GM19351 (cell line): ENCODE results near the gene PTPRD.

ENCODE experiments used
- ATAC-seq: cut with Tn5 transposase; IDR thresholded peaks from one replicate; pipeline ENCODE4 v1.9.1; 2021; ENCODE audit warnings: mild to moderate bottlenecking, moderate library complexity; ENCODE audit not compliant: unreplicated experiment

Gene PTPRD

DNA sequence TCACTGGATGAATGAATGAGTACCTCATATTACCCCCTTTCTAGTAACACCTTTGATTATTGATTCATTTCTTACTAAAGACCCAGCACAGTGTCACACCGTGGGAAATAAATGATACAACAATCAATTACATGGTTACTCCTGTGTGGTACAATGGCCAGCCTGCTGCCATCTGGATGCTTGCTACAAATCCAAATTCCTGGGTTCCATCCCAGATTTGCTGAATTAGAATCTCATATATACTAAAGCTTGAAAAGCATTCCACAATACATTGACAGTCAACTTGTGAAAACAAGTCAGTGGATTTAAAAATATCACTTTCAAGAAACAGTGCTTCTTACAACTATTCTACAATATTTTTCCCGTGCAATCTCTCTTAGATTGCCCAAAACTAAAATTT lies 989.3 kb downstream of the PTPRD start:
- no peak for ATAC-seq

- no peak for ATAC-seq
Measured at GRCh38 chr9:9621355-9621940, 991.4 kb downstream of the PTPRD start.

- no peak for ATAC-seq
Measured at GRCh38 chr9:9620736-9621135, 992.1 kb downstream of the PTPRD start.

GRCh38 chr9:9615086-9615485 lies 997.7 kb downstream of the PTPRD start:
- ATAC-seq = no peak

GRCh38 chr9:9614607-9615006 lies 998.2 kb downstream of the PTPRD start:
- ATAC-seq = no peak

- ATAC-seq = peak; percentile 44
Measured at GRCh38 chr9:9612755-9613154, 1000.0 kb downstream of the PTPRD start.

GRCh38 chr9:9612270-9612669 lies 1000.5 kb downstream of the PTPRD start:
- peak; percentile 63 for ATAC-seq

DNA sequence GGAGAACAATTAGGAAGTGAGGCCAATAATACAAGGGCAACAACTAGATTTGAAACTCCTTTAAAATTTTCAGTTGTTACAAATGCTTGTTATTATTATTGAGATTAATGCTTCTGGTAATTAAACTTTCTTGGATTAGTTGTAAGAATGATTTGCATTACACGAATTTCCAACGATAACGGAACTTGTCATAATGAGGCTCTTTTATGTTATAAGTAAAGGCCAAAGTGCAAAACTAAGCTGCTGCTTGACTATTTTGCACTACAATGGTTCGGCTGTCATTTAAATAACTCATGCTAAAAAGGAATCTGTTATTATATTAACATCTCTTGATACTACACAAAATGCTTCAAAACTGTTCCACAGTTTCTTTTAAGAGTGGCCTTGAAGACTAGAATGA lies 1007.1 kb downstream of the PTPRD start:
- ATAC-seq = no peak

GRCh38 chr9:9603345-9603744 lies 1009.5 kb downstream of the PTPRD start:
- no peak for ATAC-seq

- ATAC-seq = no peak
Measured at GRCh38 chr9:9598723-9599122, 1014.1 kb downstream of the PTPRD start.

GRCh38 chr9:9592104-9592503 lies 1020.7 kb downstream of the PTPRD start:
- no peak for ATAC-seq

- ATAC-seq = no peak
Measured at GRCh38 chr9:9585920-9586319, 1026.9 kb downstream of the PTPRD start.

DNA sequence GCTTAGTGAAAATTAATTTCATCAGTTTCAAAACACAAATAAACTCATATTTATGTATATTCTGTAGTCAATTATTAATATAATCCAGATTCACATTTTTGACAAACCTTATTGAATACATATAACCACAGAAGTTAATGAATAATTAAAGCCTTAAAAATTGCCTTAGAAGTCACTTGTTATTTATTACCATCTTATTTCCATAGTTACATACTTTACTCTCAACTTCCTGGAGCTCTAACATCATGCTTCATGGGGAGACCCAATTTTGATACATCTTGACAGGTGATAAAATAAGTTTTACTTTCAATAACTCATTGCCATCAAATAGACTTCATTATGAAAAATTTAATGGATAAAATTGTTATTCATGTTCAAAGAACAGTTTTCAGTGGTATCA lies 1038.7 kb downstream of the PTPRD start:
- no peak for ATAC-seq

GRCh38 chr9:9565700-9566099 lies 1047.1 kb downstream of the PTPRD start:
- no peak for ATAC-seq

GRCh38 chr9:9563817-9564216 lies 1049.0 kb downstream of the PTPRD start:
- no peak for ATAC-seq

DNA sequence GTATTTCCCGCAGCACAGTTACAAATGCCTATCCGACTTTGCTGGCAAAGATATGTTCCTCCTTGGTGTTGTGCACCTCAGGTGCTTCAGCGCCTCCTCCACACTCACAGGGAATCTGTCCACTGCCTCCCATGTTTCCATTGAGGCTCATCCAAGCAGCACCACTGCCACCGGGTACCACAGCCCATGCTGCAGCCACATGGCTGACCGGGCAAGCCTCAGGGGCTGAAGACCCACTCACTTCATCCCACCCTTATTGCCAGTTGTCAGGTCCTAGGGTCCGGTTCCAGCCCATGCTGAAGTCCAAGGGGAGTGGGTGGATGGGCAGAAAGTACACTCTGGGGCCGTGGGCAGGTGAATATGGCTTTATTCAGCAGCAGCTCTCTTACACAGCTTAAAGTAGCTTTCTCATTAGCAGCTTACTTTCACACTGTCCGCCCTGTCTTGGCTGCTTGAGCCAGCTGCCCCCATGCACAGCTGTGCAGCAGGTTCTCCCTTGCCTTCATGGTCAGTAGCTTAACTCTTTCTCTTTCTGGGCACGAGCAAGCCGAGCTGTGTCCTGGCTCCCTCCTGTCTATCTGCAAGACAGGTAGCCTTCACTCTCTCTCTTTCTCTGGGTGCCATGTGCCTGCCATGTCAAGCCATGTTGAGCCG lies 1052.3 kb downstream of the PTPRD start:
- ATAC-seq = no peak

- no peak for ATAC-seq
Measured at GRCh38 chr9:9558907-9559306, 1053.9 kb downstream of the PTPRD start.

DNA sequence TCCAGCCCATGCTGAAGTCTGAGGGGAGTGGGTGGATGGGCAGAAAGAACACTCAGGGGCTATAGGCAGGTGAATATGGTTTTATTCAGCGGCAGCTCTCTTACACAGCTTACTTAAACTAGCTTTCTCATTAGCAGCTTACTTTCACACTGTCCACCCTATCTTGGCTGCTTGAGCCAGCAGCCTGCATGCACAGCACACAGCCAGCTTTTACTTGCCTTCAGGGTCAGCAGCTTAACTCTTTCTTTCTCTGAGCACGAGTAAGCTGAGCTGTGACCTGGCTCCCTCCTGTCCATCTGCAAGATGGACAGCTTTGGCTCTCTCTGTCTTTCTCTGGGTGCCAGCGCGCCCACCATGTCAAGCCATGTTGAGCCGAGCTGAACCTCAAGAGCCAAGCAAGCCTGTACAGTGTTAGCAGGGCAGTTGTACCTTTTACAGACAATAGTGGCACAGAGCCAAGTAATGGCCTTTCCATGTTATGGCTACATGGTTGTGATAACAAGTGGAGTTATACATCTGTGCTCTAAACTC lies 1054.9 kb downstream of the PTPRD start:
- no peak for ATAC-seq

GRCh38 chr9:9556865-9557803 lies 1055.7 kb downstream of the PTPRD start:
- no peak for ATAC-seq

GRCh38 chr9:9552665-9553064 lies 1060.1 kb downstream of the PTPRD start:
- no peak for ATAC-seq

- ATAC-seq = no peak
Measured at GRCh38 chr9:9538766-9539165, 1074.0 kb downstream of the PTPRD start.

GRCh38 chr9:9538356-9538755 lies 1074.4 kb downstream of the PTPRD start:
- no peak for ATAC-seq
